ENCODE results near the gene TAS2R60. TPM values are rescaled to one million over a fixed set of nuclear protein-coding genes. Genes with fewer than 3 reads are reported as not detected.

The TAS2R60 gene
- total RNA-seq, 1 experiment from 2014 or later: not detected

- no peak overlapping the region for H4K5ac ChIP-seq (ENCODE audit: insufficient read length, low read depth, low read length)
- no peak overlapping the region for H2BK20ac ChIP-seq (ENCODE audit: low read depth, low read length, poor library complexity, severe bottlenecking)
- Mint-ChIP-seq H3K9me3 (peaks cover 11 to 24% of the 10 kb centered on the region in 2 experiments), H3K4me1 (peaks cover 5 to 7% of the 10 kb centered on the region in 2 experiments; a peak in 3 of 4 replicates), H3K27me3 (ENCODE audit: low read depth) (no peaks in the 10 kb centered on the region), H3K4me3 (no peak overlapping the region), H3K27ac (no peak overlapping the region), H3K36me3 (ENCODE audit: insufficient read depth in 1 of 3, low read depth in 3 of 3) (peaks cover 0 to 22% (median 6%) of the 10 kb centered on the region in 3 experiments; a peak in 5 of 7 replicates)
- no peak overlapping the region for H4K8ac ChIP-seq (replicated peaks; ENCODE audit: insufficient read length, low read depth, low read length)
- no peaks in the 10 kb centered on the region for H3K27me3 ChIP-seq (ENCODE audit: insufficient read depth, low read length)
- H3T11ph ChIP-seq (ENCODE audit: low read length): no peak overlapping the region
- no peak overlapping the region for H3K4ac ChIP-seq (ENCODE audit: low read depth, low read length)
- no peaks in the 10 kb centered on the region for H3K4me1 ChIP-seq (ENCODE audit: insufficient read depth, low read length)
- H2AFZ ChIP-seq (ENCODE audit: low read length): no peak overlapping the region
- H2BK12ac ChIP-seq (ENCODE audit: insufficient read length, low read depth, low read length): no peak overlapping the region
- H3K18ac ChIP-seq (ENCODE audit: insufficient read length, low read depth, low read length): no peak overlapping the region
- H3K79me2 ChIP-seq (ENCODE audit: insufficient read depth, low read length): no peaks in the 10 kb centered on the region
- TF ChIP-seq, protein P1, sequence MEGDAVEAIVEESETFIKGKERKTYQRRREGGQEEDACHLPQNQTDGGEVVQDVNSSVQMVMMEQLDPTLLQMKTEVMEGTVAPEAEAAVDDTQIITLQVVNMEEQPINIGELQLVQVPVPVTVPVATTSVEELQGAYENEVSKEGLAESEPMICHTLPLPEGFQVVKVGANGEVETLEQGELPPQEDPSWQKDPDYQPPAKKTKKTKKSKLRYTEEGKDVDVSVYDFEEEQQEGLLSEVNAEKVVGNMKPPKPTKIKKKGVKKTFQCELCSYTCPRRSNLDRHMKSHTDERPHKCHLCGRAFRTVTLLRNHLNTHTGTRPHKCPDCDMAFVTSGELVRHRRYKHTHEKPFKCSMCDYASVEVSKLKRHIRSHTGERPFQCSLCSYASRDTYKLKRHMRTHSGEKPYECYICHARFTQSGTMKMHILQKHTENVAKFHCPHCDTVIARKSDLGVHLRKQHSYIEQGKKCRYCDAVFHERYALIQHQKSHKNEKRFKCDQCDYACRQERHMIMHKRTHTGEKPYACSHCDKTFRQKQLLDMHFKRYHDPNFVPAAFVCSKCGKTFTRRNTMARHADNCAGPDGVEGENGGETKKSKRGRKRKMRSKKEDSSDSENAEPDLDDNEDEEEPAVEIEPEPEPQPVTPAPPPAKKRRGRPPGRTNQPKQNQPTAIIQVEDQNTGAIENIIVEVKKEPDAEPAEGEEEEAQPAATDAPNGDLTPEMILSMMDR (conservative IDR thresholded peaks at IDR 0.05): no peak
- no peak overlapping the region for H3K9ac ChIP-seq (ENCODE audit: extremely low read depth, insufficient read length, low read length)
- H3K9me3 ChIP-seq (ENCODE audit: control insufficient read depth, low read depth, low read length): peaks cover 7% of the 10 kb centered on the region
- H2BK120ac ChIP-seq (ENCODE audit: low read depth, low read length, poor library complexity, severe bottlenecking): no peak overlapping the region
- no peak overlapping the region for H2AK5ac ChIP-seq (ENCODE audit: insufficient read length, low read length)
- no peak overlapping the region for H4K91ac ChIP-seq (ENCODE audit: insufficient read length, low read depth, low read length)
- no peak overlapping the region for H3K27ac ChIP-seq (ENCODE audit: insufficient read length, low read depth, low read length)
- H4K20me1 ChIP-seq (ENCODE audit: control insufficient read depth, insufficient read depth, insufficient read length): no peaks in the 10 kb centered on the region
- H3K56ac ChIP-seq (ENCODE audit: insufficient read length, low read depth, low read length): no peak overlapping the region
- no peak overlapping the region for H2BK5ac ChIP-seq (ENCODE audit: insufficient read length, low read length)
- no peak overlapping the region for H3K23ac ChIP-seq (ENCODE audit: insufficient read length, low read depth, low read length)
- no peak overlapping the region for H3K14ac ChIP-seq (ENCODE audit: insufficient read depth, low read length)
- H3K23me2 ChIP-seq (ENCODE audit: insufficient read length, low read depth, low read length, poor library complexity, severe bottlenecking): no peaks in the 10 kb centered on the region
- H2BK15ac ChIP-seq (ENCODE audit: low read depth, low read length): no peak overlapping the region
- H3K79me1 ChIP-seq (ENCODE audit: insufficient read depth, low read depth, low read length, poor library complexity, severe bottlenecking): no peaks in the 10 kb centered on the region
- no peak overlapping the region for H3K4me2 ChIP-seq (ENCODE audit: insufficient read depth, insufficient read length, low read length)
- no peak for DNase-seq
These were observed 20.3 kb downstream of the TAS2R60 start for GRCh38 chr7:143463556-143463955.
